ENCODE measurements around the gene KLHDC10.
A peak's percentile ranks its signal among the peaks of the same experiment; 100 is the strongest.
"Not testable (repeated sequence)": the region's sequence is repeated elsewhere in the genome, so short reads cannot be mapped to it uniquely, and the experiment has no call there.

KLHDC10 gene

DNA sequence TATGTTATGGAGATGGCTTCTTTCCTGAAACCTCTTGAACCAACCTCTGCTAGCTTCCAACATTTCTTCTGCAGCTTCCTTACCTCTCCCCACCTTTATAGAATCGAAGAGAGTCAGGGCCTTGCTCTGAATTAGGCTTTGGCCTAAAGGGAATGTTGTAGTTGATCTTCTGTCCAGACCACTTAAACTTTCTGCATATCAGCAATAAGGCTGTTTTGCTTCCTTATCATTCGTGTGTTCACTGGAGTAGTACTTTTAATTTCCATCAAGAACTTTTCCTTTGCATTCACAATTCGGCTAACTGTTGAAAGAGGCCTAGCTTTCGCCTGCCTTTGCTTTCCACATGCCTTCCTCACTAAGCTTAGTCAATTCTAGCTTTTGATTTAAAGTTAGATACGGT, 48.0 kb downstream of the KLHDC10 start:
- DNase-seq (ENCODE audit: low spot score), result no peak

DNA sequence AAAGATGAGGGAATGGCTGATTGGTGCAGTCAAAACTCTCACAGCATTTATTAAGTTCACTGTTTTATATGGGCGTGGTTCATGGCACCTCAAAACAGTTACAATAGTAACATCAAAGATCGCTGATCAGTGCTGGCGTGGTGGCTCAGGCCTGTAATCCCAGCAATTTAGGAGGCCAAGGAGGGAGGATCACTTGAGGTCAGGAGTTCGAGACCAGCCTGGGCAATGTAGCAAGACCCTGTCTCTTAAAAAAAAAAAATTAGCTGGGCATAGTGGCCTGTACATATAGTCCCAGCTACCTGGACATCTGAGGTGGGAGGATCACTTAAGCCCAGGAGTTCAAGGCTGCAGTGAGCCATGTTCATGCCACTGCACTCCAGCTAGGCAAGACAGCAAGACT, 48.5 kb downstream of the KLHDC10 start:
- DNase-seq (ENCODE audit: low spot score), result no peak

- no peak for DNase-seq (ENCODE audit: low spot score)
These were observed 53.2 kb downstream of the KLHDC10 start for GRCh38 chr7:130123501-130123900.

DNA sequence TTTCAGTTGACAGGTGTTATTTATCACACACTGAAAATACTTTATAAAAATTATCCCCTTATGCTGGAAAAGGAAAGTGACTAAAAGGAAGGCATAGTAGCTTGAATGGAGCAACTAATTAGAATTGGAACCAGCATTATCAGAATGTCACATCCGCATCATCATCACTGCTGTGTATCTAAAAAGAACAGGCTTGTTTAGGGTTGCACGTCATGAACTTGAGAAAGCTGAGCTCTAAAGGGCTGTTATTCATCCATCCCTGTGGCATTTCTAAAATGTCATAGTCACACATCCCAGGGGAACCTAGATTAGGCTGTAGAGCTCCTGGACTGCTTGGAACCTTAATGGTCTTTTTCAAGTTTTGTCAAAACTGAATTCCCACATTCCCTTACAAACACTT, 54.4 kb downstream of the KLHDC10 start:
- DNase-seq (ENCODE audit: low spot score), result peak; percentile 38

- not testable (repeated sequence) for DNase-seq (ENCODE audit: low spot score)
These were observed 56.5 kb downstream of the KLHDC10 start for GRCh38 chr7:130126840-130127239.

DNA sequence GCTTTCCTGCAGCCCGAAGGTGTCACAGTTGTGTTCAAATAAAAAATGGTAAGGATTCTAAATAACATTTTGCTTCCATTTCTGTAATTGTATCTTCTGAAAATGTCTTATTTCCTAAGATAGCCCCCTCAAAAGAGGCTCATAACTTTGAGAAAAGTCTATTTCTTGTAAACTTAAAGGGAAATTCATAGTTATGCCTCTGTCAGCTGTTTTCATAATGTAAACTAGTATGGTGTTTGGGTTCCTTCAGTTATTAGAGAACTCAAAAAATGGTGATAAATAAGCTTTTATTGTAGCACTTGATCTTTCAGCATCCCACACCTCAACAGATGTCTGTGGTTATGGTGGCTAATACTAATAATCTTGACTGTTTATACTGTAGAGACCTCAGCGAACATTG, 57.1 kb downstream of the KLHDC10 start:
- no peak for DNase-seq (ENCODE audit: low spot score)

DNA sequence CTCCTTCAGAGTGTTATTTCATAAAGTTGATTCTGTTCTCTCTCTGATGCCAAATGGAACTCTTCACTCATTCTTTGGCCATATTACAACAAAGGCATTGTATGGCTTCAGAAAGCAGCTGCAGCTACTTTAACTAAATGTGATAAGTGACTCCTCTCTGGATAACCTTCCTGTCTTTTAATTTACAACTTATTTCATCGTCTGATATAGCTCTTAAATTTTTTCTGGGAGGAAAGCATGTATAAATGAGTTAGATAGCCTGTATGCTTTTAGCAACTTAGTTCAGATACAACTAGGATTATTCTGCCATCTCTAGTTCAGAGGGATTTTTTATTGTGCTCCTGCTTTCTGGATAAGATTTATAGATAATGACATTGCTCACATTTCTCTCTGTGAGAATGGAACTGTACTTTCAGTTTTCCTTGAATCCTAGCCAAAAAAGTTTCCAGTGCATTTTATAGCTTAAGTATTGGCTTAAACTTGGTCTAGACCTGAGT, 57.5 kb downstream of the KLHDC10 start:
- DNase-seq (ENCODE audit: low spot score), result no peak

DNA sequence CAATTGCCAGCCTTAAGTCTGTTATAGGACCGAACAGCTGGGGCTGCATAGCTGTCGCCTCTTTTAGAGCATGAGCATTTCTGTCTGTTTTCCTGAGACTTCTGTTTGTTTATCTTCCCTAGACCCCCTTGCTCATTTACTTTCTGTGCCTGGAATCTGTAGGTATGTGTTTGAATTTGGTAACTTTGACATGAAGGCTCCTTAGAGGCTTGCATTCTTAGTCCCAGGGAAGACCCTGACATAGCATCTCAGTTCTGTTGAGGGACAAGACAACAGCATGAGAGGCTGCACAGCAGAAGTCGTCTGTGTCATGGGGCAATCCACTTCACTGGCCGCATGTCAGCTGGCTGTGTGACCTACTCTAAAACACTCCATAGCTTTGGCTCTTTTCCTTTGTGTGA, 58.7 kb downstream of the KLHDC10 start:
- DNase-seq (ENCODE audit: low spot score), result no peak

- DNase-seq (ENCODE audit: low spot score), result no peak
These were observed 61.0 kb downstream of the KLHDC10 start for GRCh38 chr7:130131191-130131834.

DNA sequence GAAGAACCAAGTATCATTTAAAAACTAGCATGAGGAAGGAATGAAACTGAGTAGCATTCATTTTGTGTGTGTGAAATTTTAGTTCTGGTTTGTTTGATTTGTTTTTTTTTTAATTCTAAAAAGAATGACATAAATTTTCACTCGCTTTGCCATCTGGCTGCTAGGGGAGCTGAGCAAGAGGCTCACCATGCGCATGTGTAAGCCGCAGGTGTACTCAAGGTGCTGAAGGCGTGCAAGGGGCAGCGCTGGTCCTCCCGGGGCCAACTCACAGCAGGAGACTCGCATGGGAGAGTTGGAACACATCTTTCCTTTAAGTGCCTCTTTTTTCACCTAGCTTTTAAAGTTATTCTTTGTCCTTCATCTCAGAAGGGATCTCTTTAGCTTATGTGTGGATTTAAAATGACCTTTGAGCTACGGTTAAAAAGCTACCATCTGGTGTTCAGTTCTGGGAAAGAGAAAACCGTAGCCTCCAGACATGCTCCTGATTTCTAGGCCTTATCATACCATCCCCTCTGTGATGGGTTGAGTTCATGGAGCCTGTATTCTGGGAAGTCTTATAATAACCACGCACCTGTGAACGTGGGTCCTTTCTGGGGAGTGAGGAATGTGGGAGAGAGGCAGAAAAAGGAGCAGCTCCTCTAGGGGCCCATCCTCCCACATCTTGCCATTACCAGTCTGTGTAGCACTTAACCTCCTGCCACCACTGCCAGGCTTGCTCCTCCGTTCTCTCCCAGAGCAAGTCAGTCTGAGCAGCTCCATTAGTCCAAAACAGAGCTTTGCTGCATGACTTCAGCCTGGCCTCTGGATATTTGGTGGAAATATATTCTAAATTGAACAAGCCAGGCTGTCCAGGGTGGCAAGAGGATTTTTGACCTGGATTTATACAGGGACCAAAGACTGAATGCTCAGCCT, 61.9 kb downstream of the KLHDC10 start:
- no peak for DNase-seq (ENCODE audit: low spot score)

- no peak for DNase-seq (ENCODE audit: low spot score)
These were observed 62.9 kb downstream of the KLHDC10 start for GRCh38 chr7:130133029-130133782.

DNA sequence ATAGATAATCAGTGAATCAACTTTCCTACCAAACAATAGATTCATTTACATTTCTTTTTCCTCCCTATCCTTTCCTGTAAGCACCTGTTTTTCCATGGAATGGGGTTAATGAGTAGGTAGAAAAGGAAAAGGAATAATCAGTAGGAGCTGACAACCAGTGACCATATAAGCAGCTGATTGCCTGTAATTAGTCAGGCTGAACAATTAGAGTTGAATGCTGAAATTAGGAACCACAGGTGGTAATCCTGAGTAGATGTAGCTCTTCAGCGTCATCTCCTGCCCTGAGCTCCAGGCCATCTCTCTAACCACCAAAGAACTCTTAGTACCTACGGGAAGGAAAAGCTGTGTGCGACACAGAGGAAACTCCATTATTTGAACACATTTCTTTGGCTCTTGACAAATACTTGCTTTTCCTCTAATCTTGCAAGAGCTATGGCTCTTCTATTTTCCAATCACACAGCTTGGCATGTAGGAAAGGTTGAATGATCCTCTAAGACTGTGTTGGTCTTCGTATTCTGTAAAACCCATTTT, 63.8 kb downstream of the KLHDC10 start:
- no peak for DNase-seq (ENCODE audit: low spot score)

GRCh38 chr7:130134726-130135125, 64.4 kb downstream of the KLHDC10 start:
- DNase-seq (ENCODE audit: low spot score), result no peak

GRCh38 chr7:130135208-130136205, 65.2 kb downstream of the KLHDC10 start:
- no peak for DNase-seq (ENCODE audit: low spot score)

GRCh38 chr7:130136579-130137167, 66.3 kb downstream of the KLHDC10 start:
- DNase-seq (ENCODE audit: low spot score), result no peak

- DNase-seq (ENCODE audit: low spot score), result no peak
These were observed 66.9 kb downstream of the KLHDC10 start for GRCh38 chr7:130137207-130137606.

- DNase-seq (ENCODE audit: low spot score), result no peak
These were observed 69.0 kb downstream of the KLHDC10 start for GRCh38 chr7:130139193-130139960.

- no peak for DNase-seq (ENCODE audit: low spot score)
These were observed 70.3 kb downstream of the KLHDC10 start for GRCh38 chr7:130140551-130141160.

- DNase-seq (ENCODE audit: low spot score), result peak; percentile 73
These were observed 71.0 kb downstream of the KLHDC10 start for GRCh38 chr7:130141161-130141883.

All from hematopoietic multipotent progenitor cell treated with erythropoietin and hydrocortisone succinate and interleukin-3 and kit ligand, for 17 days (in vitro differentiated cells).